GM23248 (cell line): ENCODE results near the gene CLIC4.
"Not testable (repeated sequence)": the region's sequence is repeated elsewhere in the genome, so short reads cannot be mapped to it uniquely, and the experiment has no call there.

Source experiments
- EZH2 ChIP-seq: fragments of 200-600 bp; sonication (generic); IDR thresholded peaks from 2 replicates; pipeline ENCODE4 v1.6.1; 2018; ENCODE audit warnings: antibody characterized with exemption, mild to moderate bottlenecking; ENCODE audit not compliant: insufficient read depth, poor library complexity, severe bottlenecking
- EZH2phosphoT487 ChIP-seq: fragments of 200-600 bp; sonication (generic); IDR thresholded peaks from 2 replicates; pipeline ENCODE4 v1.6.1; 2018; ENCODE audit warnings: antibody characterized with exemption, moderate library complexity, mild to moderate bottlenecking, low read depth; ENCODE audit not compliant: insufficient read depth

GRCh38 chr1:24706074-24706389, 39.2 kb upstream of the CLIC4 start:
- TF ChIP-seq EZH2phosphoT487, EZH2: not testable (repeated sequence)
